GM18870 (cell line): Measurements from ENCODE around the gene RFLNA.
"Not testable (repeated sequence)": the region's sequence is repeated elsewhere in the genome, so short reads cannot be mapped to it uniquely, and the experiment has no call there.

Experiments
- ATAC-seq: cut with Tn5 transposase; IDR thresholded peaks from one replicate; pipeline ENCODE4 v1.9.1; 2021; ENCODE audit warnings: moderate library complexity; ENCODE audit not compliant: unreplicated experiment

The RFLNA gene

GRCh38 chr12:124281309-124281708 is 13.6 kb upstream of the RFLNA start:
- ATAC-seq, result no peak

- no peak for ATAC-seq
These were observed 12.6 kb upstream of the RFLNA start for GRCh38 chr12:124282287-124282686.

GRCh38 chr12:124283326-124283725 is 11.6 kb upstream of the RFLNA start:
- ATAC-seq, result no peak

- no peak for ATAC-seq
These were observed 10.5 kb upstream of the RFLNA start for GRCh38 chr12:124284368-124284767.

GRCh38 chr12:124286414-124286813 is 8.5 kb upstream of the RFLNA start:
- no peak for ATAC-seq

GRCh38 chr12:124286971-124287370 is 7.9 kb upstream of the RFLNA start:
- no peak for ATAC-seq

GRCh38 chr12:124289634-124290600 is 5.0 kb upstream of the RFLNA start:
- no peak for ATAC-seq

GRCh38 chr12:124292385-124292784 is 2.5 kb upstream of the RFLNA start:
- no peak for ATAC-seq

- no peak for ATAC-seq
These were observed 1.4 kb upstream of the RFLNA start for GRCh38 chr12:124293286-124294003.

GRCh38 chr12:124295431-124296058 is 652 bp downstream of the RFLNA start:
- ATAC-seq, result no peak

- no peak for ATAC-seq
These were observed 1.5 kb downstream of the RFLNA start for GRCh38 chr12:124296295-124296915.

- no peak for ATAC-seq
These were observed 2.0 kb downstream of the RFLNA start for GRCh38 chr12:124296916-124297351.

GRCh38 chr12:124297389-124297788 is 2.5 kb downstream of the RFLNA start:
- ATAC-seq, result no peak

GRCh38 chr12:124297856-124298255 is 3.0 kb downstream of the RFLNA start:
- ATAC-seq, result no peak

GRCh38 chr12:124298685-124299410 is 4.0 kb downstream of the RFLNA start:
- ATAC-seq, result no peak

- ATAC-seq, result no peak
These were observed 4.9 kb downstream of the RFLNA start for GRCh38 chr12:124299628-124300388.

- not testable (repeated sequence) for ATAC-seq
These were observed 5.8 kb downstream of the RFLNA start for GRCh38 chr12:124300657-124301056.

- ATAC-seq, result no peak
These were observed 6.3 kb downstream of the RFLNA start for GRCh38 chr12:124301084-124301654.

GRCh38 chr12:124302241-124302806 is 7.4 kb downstream of the RFLNA start:
- ATAC-seq, result no peak
